GM19397 (cell line): ENCODE measurements around the gene KIF12.

ENCODE experiments used
- ATAC-seq: cut with Tn5 transposase; IDR thresholded peaks from one replicate; pipeline ENCODE4 v1.9.1; 2021; ENCODE audit warnings: mild to moderate bottlenecking, moderate library complexity; ENCODE audit not compliant: unreplicated experiment

Gene KIF12

DNA sequence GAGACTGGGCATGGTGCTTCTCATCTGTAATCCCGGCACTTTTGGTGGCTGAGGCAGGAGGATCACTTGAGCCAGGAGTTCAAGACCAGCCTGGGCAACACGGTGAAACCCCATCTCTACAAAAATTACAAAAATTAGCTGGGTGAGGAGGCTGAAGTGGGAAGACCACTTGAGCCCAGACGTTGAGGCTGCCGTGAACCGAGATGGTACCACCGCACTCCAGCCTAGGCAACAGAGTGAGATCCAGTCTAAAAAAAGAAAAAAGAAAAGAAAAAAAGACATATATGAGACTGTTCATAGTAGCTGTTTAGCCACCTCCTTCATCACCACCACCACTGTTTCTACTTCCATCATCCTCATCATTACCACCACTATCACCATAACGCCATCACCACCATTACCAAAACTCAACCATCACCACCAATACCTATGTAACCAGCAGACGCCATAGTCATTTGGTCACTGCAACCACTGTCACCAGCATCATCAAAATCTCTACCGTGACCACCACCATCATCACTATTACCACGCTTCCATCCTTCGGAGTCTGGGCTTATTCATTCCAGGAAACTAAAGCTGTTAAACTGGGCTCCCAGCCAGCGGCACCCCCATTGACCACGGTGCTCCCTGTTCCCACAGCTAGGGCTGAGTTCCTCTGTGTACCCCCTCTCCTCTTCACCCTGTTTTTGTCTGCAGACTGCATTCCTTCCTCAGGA lies 8.4 kb upstream of the KIF12 start:
- no peak for ATAC-seq

DNA sequence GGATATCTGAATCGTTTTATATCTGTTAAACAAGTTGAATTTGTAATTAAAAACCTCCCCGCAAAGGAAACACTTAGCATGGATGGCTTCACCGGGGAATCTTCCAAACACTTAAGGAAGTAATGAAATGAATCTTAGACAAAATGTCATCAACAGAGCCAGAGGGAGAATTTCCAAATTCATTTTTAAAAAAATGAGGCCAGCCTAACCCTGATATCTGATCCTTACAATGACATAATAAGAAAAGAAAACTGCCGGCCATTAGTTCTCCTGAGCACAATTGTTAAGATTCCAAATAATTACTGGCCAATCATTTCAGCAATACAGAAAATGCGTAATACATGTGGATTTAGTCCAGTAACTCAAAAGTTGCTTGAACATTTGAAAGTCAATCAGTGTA lies 6.1 kb upstream of the KIF12 start:
- ATAC-seq = no peak

DNA sequence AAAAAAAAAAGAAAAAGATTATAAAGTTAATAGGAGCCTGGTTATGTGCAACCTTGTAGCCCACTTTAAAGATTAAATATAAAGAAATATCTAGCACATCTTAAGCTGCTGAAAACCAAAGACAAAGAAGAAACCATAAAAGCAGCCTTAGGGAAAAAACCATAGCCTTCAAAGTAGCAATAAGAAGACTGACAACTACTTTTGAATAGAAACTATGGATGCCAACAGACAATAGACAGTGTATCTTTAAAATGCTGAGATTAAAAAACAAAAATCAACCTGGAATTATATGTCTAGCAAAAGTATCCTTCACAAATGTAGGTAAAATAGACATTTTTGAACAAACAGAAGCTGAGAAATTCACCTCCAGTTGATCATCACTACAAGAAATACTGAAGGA lies 3.4 kb upstream of the KIF12 start:
- no peak for ATAC-seq

DNA sequence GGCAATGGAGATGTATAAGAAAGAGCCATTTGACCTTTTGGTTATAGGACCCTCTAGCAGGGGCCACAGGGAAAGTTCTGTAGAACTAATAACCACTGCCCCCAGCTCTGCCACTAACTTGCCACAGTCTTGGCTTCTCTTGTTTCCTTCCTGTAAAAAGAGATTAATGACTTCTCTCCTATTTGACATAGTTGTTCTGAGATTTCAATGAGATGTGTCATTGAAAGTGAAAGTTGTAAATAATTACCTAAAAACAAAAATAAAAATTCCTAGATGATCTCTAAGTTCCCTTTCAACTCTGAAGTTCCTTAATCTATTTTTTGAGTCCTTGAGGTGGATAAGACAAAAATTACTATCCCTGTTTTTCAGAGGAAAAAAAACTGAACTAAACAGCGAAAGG lies 1.4 kb upstream of the KIF12 start:
- ATAC-seq = no peak

DNA sequence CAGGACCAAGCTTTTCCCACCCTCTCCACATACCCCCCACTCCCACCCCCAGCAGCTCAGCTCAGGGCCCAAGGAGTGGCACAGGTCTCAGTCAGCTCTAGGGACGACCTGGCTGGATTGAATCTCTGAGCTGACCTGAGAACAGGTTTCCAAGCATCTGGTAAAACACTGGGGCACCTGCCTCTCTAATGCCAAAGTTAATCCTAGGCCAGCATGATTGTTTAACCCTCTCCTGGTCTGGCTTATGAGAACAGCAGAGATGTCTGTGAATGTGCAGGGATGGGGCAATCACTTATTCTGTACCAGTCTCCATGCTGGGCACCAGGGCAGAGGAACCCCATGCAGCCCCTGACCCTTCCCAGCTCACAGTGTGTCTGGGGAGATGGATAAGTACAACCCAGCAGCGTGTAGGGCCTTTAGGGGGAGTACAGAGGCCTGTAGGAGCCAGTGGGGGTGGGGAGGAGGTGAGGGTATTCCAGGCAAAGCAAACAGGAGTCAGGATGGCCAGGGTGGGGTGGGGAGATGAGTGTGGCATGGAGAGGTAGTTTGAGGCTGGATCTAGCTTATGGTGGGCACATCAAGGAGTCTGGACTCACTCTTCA lies 678 bp upstream of the KIF12 start:
- ATAC-seq = no peak

DNA sequence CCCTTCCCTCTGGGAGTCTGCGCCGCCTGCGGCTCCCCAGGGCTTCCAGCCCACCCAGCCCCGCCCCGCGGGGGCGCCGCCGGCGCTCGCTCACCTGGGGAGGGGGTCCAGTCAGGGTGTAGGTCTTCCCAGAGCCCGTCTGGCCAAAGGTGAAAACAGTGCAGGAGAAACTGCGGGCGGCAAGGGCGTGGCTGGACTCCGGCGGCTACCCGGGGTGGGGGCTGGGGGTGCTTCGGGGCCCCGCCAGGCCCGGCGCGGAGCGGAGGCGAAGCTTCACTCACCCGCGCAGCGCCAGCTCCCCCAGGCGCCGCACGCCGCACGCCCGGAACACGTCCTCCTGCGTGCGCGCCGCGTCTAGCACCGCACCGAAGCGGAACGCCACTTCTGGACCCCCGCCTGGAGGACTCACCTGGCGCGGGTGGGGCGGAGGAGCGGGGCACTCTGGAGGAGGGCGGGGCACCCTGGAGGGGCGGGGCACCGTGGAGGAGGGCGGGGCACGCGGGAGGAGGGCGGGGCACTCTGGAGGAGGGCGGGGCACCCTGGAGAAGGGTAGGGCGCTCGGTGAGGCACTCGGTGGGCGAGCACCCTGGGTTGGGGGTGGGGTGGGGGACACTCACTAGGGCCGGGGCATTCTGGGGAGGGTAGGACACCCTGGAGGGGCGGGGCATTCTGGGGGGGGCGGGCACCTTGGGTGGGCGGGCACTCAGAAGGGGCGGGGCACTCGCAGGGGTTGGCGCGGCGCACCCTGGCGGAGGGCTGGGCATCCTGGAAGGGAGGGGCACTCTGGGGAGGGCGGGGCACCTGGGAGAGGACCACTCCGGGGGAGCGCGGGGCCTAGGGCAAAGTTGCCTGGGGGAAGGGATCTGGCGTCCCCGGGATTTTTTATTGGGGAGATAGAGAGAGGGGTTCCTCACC lies 814 bp downstream of the KIF12 start:
- ATAC-seq = no peak

DNA sequence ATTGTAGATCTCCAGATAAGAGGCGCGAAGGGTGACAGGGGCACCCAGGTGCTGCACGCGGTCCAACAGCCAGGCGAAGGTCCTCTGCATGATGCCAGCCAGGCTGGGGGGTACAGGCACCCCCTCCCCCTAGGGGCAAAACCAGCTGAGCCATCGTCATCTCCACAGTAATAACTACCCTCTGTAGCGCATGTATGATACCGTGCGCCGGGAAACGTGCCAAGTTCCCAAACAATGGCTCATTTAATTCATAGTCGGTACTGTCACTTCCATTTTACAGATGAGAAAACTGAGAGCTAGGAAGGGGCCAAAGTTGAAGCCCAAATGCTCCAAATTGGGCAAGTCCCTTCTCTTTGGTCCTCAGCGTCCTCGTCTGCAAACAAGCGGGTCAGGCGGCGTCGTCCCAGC lies 1.5 kb downstream of the KIF12 start:
- ATAC-seq = no peak

DNA sequence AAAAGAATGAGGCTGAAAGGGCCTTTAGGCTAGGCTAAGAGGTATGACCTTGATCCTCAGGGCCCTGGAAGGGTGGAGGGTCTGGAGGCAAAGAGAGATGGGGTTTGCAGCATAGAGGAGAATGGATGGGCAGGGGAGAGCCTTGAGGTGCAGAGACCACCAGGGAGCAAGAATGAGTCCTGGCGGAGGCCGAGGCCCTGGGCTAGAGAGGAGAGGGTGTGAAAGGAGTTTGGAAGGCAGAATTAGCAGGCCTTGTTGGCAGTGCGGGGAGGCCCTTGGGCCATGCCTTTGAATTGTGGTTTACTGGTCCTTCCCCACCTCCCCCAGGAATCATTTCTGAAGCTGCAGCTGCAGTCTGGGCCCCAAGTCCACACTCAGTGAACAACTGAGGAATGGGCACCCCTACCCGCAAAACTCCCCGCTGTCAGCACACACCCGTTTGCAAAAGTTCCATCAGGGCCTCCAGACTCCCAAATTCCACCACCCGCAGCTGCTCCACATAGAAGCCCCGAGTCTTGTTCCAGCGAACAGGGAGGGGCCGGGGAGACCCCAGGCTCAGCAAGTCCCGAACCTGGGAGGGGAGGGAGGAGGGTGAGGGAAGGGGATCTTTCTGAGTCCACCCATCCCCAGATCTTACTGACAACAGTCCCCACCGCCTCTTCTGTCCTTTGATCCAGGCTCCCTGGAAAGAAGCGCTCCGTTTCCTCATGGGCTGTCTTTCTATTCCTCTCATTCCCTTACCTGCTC lies 2.1 kb downstream of the KIF12 start:
- no peak for ATAC-seq

DNA sequence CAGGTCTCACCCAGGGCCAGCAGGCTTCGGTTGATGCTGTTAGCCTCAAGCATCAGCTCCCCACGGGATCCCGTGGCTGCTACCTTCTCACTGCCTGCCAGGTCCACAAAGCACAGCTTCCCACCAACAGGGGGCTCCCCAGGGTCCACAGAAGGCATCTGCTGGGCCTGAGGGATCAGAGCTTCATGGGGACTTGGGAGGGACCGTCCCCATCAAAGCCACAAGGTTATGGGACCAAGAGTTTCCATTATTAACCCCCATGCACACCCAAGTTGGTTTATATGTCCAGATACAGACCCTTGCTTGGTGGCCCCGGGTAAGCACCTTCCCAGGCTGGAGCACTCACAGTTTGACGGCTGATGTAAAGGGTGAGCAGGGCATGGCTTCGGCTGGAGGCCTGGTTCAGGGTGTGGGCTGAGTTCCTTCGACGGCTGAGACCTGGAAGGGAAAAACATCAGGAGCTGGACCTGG lies 3.0 kb downstream of the KIF12 start:
- no peak for ATAC-seq

DNA sequence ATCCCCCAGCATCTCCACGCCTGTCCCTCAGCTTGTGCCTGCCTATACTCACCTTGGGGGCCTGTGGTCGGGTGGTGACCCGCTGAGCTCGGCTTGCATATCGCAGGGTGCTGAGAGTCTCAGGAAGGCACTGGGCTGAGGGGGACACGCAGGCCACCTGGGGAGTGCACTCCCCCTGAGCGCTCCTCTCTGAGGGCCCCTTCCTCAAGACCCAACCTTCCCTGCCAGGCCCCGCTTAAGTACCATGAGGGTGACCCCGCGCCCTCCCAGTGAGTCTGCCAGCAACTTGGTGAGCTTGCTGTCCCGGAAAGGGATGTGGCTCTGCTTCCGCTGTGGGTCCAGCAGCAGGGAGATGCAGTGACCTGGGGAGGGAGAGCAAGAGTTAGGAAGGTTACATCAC lies 4.1 kb downstream of the KIF12 start:
- no peak for ATAC-seq

DNA sequence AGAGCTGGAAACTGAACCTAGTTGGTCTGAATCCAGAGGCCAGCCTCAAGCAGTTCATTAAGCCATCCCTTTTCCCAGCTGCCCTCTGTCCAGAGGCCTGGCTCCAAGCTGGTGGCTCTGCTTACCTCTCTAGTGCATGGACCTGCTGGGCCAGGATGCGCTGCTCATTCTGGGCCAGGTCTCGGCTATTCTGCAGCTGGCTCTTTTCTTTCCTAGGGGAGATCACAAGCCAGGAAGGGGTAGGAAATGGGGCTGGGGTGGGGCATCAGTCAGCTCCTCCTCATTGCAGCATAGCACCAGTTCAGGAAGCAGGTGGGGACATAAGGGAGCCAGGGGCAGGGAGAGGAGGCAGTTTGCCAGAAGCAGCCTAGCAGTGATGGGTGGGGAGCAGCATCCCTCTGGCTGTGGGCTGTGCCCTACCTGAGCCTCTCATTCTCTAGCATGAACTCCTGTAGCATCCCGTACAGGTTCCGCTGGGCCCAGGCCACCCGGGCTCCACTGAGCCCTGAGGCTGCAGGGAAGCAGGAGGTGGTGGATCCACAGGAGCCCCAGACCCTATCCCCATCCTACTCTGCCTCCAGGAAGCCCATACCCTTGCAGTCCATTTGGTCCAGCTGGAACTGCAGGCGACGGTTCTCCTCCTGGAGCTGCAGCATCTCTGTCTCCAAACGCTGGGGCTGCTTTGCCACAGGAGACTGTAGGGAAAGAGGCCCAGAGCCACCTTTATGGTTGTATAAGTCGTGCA lies 5.2 kb downstream of the KIF12 start:
- no peak for ATAC-seq

DNA sequence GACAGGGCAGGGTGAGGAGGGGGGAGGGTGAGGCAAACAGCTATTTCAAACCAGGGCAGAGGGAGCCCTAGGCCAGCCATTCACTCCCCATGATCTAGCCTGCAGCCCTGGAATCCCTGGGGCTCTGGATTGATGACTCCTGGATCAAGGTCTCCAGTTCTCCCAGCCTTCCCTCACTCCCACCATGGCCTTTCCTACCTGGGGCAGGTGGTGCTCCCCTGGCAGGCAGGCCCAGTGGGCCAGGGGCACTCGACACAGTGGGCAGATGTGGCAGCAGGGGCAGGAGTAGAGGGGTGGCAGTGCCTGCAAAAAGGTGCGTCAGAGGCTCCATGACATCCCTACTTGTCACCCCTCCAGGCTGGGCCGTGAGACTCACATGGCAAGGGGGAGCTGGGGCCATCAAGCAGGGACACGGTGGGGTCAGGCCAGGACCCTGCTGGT lies 6.0 kb downstream of the KIF12 start:
- ATAC-seq = no peak

DNA sequence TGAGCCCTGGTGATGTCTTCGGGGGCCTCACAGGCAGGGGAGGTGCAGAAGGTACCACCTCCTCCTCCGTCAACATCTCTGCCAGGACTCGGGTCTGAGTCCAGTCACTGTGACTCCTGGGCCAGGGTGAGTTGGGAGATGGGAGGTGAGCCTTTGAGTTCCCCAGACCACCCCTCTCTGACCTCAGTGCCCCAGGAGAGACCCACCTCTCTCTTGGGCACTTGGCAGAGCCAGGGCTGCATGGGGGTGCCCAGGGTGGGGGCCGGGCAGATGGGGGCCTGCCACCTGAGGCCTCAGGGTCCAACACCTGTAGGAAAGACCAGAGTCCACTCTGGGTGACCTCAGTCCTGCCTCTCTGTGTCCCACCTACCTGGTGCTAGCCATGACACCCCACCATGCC lies 6.8 kb downstream of the KIF12 start:
- ATAC-seq = no peak

DNA sequence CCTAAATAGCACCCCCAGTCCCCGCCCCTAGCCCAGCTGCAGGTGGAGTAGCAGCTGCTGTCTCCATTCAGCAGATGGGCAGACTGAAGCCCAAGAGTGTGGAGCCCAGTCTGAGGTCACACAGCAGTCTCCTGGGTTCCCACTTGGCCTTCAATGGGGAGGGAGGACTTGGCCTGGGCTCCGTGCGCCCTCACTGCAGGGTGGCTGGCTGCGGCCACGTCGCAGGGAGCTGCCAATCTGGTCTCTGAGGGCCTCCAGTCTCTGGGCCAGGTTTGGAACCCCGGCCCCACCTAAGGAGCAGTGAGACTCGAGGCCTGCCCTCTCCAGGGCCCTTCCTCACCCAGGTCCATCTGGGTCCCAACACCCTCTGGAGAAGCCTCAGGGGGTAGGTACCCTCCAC lies 7.4 kb downstream of the KIF12 start:
- no peak for ATAC-seq

DNA sequence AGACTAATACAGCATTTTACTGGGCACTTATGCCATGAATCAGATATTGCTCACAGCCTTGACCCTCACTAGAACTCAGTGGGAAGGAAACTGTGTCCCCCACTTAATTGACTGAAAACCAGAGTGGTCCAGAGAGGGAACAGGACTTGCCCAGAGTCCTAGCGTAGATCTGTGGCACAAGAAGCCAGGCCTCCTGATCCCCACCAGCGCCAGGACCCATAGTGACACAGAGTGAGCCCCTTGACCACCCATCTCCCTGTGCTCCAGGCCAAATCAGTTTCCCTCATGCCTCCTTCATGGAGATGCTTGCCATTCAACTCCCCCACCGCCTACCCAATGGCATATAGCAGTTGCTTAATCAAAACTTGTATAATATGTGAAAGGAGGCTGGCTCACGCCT lies 8.3 kb downstream of the KIF12 start:
- no peak for ATAC-seq

DNA sequence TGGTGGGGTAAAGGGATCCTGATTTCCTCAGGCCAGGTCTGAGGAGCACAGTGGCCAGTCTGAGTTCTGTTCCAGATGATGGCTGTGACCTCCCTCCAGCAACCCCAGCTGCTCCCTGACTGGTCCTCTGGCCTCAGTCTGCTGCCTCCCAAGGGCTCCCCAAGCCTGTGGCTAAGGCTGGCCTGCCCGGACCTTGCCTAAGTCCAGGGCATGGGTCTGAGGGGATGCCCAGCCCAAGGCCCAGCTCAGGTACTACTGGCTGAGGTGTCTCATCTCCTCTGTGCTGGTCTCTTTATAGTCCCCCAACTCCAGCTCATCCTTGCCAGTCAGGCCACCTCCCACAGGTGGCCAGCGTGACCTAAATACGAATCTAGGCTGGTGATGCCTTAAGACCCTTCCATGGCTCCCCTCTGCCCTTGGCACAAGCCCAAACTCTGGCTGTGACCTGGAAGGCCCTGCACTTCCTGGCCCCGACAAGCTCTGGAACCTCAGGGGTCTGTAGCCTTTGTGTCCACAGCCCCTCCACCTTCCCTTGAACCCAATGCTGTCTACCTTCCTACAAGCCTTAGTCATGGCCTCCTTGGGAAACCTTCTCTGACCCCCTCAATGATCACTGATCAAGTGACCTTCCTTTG lies 9.8 kb downstream of the KIF12 start:
- no peak for ATAC-seq

DNA sequence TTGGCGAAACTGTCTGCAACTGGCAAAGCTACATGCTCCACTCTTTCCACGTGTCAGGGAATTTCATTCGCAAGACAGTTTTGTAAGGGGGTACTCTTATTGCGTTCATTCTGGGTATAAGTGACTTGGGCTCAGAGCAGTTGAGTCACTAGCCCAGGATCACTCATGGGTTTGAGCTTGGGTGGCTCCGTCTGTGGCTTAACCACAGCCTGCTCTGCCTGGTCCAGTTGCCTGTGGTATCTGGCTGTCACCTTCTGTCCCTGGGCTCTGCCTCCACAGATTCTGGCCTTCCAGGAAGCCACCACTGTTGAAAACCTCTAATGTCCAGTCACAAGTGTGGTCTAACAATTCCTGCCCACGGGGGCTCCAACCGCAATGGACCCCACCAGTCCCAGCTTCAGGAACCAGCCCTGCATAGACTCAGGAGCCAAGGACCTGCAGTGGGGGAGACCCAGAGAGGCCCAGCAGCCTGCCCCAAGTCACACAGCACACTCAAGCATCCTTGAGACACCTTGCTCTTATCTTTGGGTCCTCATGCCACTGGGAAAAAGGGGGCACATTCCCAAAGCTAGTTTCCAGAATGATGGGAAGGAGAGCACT lies 10.4 kb downstream of the KIF12 start:
- ATAC-seq = no peak

DNA sequence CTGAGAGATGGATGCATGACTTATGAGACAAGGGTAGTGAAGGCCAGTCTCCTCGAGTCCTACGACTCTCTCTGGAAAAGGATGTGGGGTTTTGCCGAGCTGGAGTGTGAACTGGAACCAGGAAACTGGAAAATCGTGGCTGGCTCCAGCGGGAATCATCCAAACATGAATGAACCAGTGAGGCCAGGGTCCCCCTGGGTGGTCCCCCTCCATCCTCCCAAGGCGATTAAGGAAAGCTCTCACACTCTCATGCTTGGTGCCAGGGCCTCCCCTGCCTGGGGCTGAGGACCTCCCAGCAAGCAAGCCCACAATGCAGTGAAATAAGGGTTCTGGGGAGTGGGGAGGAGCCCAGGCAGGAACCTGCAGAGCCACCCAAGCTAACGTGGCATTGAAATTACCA lies 11.4 kb downstream of the KIF12 start:
- no peak for ATAC-seq

DNA sequence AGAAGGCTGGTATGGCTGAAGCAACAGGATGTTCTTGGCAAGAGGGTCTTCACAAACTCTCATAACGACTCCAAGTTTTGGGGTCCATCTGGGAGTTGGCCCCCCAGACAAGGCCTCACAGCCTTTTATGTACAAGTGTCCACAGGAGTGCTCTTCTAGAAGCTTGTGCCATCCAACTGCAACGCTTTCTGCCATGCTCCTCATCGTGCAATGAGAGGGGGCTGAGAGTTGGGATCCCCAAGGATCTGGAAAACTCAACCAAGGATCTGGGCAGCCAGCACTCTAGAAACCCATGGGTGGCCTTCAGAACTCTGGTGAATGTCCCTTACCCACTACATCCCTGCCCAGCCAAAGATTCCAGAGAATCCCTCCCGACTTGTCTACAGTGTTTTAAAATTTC lies 12.5 kb downstream of the KIF12 start:
- ATAC-seq = no peak

DNA sequence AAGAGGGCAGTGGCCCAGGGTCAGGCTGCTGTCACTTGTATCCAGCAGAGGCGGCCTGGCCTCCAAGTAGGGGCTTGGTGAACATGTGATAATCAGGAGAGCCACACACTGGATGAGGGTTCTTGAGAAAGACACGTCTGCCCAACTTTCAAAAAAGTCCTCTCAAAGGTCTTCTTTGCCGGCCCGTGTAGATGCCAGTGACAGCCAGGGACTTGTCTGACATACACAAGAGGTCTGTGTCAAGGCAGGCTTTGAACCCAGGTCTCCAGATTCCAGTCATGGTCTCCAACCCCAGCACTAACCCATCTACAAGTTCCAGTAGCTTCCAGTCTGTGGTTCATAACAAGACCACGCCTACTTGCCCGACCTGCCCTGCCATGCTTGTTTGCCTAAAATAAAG lies 13.1 kb downstream of the KIF12 start:
- ATAC-seq = no peak
